Embryonic facial prominence (tissue), 1 donor: ENCODE data around the gene PRMT1.
"Not testable (repeated sequence)": the region's sequence is repeated elsewhere in the genome, so short reads cannot be mapped to it uniquely, and the experiment has no call there.

Experiments used
- DNase-seq: peaks from one replicate; pipeline ENCODE4 v3.0.0-alpha.2; 2016; ENCODE audit errors: extremely low spot score

The PRMT1 gene

DNA sequence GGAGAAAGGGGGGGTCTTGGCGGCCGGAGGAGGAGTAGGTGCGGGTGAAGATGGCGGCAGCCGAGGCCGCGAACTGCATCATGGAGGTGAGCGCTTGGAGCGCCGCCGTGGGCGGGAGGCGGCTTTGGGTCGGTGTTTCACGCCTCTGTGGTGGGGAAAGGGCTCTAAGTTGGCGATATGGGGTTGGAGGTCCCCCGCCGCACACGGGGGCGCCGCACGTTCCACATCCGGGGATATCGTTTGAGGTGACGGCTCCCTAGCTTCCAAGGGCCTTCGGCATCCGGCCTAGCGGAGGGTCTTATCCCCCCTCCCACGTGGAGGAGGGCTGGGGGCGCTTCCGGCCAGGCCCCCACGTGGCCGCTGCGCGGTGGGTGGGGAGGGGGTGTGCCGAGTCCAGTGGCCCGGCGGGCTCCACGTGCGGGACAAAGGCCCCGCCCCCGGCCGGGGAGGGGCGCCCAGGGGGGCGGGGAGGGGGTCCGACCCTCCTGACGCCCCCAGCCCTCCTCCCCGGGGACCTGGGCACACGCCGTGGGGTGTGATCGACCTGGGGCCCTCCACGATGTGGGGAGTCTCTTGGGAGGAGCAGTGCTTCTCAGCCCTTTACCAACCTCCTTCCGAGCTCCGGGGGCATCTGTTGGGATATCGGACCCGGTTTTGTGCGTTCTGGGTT, at the start of gene PRMT1:
PRMT1 (plus strand) TSS at position 41 of the 670 bp plus-strand sequence; CDS start at position 51, 10 bp downstream.
- peak; percentile 36 for DNase-seq

DNA sequence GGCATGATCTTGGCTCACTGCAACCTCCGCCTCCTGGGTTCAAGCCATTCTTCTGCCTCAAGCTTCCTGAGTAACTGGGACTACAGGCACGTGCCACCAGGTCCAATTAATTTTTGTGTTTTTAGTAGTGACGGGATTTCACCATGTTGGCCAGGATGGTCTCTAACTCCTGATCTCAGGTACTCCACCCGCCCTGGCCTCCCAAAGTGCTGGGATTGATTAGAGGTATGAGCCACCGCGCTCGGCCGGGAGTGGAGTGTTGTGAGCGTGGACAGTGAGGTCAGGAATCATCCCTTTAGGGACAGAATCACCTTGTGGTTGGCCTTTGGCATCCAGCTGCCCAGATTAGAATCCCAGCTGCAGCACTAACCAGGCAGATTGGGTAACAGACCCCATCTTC, 47.4 kb upstream of the PRMT1 start:
- DNase-seq, result no peak

DNA sequence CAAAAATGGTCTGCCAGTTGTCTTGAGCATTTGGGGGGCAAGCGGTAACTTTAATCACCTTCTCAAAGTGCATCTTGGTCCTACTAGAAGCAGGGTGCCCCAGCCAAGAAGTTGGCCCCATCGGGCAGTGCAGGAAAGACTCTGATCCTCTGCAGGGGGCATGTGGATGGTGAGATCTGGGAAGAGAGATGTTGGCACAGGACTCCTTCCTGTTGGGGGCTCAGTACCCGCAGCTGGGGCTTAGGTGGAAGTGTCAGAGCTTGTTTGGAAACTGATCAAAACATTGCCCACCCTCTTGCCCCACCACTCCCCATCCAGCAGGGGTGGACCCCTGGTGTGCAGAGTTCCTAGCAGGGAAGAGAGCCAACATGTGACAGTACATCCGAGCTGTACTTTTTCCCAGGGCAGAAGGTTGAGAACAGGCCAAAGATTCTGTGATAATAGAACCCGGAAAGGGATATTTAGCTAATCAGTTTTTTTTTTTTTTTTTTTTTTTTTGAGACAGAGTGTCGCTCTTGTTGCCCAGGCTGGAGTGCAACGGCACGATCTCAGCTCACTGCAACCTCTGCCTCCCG, 46.0 kb upstream of the PRMT1 start:
- no peak for DNase-seq

DNA sequence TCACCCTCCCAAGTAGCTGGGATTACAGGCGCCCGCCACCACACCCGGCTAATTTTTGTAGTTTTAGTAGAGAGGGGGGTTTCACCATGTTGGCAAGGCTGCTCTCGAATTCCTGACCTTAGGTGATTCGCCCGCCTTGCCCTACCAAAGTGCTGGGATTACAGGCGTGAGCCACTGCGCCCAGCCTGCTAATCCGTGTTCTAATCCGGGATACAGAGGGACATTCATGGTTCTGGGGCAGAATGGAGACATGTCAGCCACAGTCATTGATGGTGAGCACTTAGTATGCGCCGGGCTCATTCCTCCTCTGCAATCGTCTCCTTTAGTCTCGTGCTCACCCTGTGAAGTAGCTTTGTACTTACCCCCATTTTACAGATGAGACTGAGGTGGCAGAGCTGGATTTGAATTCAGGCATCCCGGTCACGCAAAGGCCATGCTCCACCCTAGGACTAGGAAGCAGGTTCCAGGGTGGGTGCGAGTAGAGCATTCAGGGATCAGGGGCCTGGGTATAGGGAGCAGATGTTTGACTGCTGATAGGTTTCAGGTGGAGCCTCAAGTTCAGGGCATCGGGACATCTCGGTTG, 45.4 kb upstream of the PRMT1 start:
- no peak for DNase-seq

DNA sequence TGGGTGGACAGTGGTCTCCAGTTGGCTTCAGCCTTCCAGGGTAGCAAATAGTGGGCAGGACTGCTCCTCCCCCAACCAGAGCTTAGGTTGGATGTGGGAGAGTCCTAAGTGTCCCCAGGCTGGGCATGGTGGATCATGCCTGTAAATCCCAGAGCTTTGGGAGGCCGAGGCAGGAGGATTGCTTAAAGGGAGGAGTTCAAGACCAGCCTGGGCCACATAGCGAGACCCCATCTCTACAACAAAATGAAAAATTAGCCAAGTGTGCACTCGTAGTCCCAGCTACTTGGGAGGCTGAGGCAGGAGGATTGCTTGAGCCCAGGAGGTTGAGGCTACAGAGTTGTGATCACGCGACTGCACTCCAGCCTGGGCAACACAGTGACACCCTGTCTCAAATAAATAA, 44.5 kb upstream of the PRMT1 start:
- DNase-seq, result no peak

DNA sequence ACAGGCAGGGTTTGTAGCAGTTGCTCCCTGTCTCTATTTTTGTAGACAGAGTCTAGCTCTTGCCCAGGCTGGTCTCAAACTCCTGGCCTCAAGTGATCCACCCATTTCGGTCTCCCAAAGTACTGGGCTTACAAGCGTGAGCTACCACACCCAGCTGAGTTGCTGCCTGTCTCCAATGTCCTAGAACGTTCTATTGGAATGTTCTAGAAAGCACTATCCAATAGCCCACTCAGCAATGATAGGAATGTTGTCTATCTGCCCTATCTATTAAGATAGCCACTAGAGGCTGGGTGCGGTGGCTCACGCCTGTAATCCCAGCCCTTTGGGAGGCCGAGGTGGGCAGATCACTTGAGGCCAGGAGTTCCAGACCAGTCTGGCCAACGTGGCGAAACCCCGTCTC, 43.8 kb upstream of the PRMT1 start:
- not testable (repeated sequence) for DNase-seq

DNA sequence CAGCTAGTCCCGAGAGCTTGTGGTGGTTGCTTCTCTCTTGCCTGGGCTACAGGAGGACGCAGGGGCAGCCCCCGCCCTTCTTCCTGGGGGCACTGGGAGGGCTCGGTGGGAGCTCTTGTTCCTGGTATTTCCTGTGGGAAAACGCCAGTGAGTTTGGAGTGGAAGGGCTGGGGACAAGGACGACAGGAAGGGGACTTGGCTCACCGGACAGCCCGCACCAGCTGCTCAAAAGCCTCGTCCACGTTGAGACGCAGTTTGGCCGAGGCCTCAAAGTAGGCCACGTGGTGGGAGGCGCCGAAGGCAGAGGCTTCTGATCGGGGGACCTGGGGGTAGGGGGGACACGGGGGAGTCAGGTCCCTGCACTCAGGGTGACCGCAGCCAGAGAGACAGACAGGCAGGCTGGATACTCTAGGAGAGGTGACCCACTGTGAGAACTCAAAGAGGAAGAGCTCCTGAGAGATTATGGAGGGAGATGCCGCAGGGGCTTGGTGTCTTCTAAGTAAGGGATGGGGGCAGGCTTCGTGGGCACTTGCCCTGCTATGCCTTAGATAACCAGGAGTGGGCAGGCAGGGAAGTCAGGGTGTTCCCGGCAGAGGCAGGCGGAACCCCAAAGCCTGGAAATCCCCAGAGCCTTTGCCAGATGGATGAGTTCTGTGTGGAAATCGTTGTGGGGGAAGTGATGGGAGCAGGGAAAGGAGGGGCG, 41.4 kb upstream of the PRMT1 start:
- DNase-seq, result no peak

DNA sequence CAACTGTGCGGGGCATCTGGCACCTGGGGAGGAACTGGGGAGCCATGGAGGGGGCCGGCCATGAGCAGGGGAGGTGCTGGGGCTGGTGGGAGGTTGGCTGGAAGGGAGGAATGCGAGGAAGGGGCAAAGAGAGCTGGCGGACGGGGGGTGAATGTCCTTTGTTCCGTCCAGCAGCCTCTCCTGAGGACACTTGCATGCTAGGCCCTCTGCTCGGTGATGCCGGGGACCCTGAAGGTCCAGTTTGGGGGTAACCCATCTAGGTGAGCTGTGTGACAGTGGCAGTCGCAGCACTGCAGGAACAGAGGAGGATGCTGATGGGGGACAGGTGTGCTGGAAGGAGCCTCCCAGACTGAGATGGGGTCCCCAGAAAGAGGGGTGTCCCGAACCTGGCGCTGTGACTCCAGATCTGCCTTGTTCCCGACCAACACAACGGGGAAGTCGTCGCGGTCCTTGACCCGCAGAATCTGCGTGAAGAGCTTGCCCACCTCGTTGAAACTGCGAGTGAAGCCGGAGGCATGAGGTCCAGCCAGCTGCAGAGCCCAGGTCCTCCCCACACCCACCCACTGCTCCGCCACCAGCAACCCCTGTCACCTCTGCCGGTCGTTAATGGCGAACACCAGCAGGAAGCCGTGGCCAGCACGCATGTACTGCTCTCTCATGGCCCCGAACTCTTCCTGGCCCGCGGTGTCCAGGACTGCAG, 40.7 kb upstream of the PRMT1 start:
- no peak for DNase-seq

DNA sequence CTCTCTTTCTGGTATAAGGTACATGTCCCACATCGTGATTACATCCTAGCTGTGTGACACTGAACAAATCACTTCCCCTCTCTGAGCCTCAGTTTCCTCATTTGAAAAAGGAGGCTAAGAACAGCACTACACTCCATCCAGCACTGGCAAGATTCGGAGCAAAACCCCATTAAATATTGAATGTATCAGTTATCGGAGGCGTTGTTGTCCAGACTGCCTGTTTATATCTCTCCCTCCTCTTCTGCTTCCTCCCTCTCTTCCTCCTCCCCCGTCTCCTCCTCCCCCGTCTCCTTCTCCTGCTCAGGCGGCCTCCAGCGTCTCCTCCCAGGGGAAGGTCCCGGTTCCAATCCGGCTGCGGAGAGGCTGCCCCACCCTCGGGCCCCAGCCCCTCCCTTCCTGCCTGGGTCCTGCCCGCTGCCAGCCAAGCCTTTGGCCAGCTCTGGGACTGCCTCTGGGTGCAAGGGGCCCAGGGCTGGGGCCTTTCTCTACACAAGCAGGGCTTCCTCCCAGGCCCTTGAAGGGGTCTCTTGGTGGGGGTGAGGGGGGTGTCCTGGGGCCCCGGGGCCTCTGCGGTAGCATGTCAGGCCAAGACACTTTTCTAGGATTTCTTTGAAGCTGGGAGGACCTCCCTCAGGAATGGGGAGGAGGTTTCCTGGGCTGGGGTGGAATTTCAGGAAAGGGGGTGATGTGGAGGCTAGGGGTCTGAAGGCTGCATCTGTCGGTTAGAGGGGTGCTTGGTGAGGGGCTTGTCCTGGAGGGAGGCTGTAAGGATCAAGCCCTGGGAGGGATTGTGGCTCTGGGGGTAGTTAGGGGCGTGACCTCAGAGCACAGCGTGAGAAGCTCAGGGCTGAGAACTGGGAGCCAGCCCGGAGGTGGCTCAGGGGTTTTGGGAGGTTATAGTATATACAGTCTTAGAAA, 39.0 kb upstream of the PRMT1 start:
- DNase-seq, result no peak

DNA sequence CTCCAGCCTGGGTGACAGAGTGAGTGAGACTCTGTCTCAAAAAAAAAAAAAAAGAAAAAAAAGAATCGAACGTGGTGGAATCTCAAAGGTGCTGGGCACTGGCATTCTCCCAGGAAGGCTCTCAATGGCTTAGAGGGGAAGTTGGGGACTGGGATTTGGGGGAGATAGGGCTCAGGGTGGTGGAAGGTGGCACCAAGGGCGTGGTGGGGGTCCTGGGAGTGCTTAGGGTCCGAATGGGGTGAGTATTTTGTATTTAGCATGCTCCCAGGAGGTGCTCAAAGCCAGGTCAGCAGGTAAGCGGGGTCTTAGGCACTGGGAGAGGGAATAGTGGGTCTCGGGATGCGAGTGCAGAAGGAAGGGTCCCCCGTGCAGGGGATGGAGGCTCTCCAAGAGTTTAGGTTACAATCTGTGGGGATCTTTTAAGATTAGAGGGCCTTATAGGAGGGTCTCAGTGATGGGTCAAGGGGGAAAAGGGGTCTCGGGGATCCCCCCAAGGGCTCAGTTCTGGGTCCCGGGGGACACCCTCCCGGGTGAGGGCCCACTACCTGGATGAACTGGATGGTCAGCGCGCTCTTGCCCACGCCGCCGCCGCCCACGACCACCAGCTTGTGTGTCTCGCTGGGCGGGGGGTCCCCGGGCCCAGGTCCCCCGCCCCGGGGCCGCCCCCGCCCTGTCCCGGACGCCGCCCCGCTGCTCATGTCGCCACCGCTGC, 37.5 kb upstream of the PRMT1 start:
- no peak for DNase-seq

DNA sequence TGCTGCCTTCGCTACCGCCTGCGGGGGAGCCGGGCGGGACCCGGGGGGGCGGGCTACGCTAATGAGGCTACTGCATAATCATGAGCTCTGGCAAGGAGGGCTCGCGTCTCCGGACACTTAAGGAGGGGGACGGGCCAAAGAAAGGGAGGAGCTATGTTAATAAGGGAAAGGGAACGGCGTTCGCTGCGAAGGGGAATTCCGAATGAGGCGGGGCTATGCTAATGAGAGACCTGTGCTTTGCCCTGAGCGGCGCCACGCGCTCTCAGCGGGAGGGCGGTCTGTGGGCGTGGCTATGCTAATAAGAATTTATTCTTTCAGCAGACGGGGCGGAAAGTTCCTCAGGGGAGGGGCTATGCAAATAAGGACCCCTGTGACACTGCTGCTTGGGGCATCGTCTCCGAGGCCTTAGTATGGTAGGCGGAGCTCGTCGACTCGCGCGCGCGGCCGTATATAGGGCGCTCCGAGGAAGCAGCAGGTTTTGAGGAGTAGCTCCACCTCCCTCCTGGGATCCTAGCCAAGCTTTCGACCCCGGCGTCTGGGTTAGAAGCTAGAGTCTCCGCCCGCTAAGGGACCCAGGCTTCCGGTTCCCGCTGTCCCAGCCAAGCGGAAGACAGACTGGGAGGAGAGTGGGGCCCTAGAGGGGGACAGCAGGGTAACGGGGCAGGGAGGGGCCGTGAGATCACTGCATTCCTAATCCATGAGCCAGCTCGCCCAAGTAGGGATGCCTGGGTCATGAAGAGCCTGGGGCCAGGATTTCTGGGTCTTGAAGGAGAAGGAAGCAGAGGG, 36.8 kb upstream of the PRMT1 start, which contains the start of gene RRAS:
RRAS (minus strand) TSS at position 31 of the 786 bp plus-strand sequence. CDS start 45 bp downstream, outside the sequence.
- DNase-seq, result peak; percentile 98

DNA sequence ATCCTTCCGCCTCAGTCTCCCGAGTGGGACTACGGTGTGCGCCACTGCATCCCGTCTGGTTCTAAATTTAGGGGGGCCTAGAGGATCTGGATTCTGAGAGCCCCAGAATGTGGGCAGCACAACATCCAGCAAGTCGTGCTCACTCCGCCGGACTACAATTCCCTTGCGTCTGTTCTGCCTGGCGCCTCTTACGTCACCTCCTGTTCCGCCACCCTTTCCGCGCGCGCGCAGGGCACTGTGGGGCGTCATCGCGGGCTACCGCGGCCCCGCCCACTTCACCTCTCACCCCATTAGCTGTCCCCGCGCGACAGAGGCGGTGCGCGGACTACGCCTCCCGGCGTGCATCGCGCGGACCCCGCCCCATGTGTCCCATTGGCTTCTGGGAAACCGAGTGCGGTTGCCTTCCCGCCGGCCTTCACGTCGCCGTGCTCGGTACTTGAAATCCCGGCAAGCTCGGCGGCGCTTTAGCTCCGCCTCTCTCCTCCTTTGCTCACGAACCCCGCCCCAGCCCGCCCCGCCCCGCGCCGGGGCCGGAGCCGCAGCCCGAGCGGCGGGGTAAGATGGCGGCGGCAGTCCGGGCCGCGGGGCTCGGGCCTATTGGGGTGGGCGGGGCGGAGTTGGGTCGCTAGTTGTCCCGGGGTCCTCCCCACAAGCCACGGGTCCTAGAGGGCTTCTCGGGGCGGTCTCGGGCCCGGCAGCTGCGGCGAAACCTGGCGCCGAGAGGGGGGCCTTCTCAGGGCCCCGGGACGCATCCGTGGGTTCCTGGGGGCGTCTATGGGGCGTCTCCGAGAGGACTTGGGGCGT, 35.2 kb upstream of the PRMT1 start, which contains the start of gene SCAF1:
SCAF1 (plus strand) TSS at position 522 of the 804 bp plus-strand sequence. CDS start 2,818 bp downstream, outside the sequence.
- DNase-seq, result peak; percentile 98

DNA sequence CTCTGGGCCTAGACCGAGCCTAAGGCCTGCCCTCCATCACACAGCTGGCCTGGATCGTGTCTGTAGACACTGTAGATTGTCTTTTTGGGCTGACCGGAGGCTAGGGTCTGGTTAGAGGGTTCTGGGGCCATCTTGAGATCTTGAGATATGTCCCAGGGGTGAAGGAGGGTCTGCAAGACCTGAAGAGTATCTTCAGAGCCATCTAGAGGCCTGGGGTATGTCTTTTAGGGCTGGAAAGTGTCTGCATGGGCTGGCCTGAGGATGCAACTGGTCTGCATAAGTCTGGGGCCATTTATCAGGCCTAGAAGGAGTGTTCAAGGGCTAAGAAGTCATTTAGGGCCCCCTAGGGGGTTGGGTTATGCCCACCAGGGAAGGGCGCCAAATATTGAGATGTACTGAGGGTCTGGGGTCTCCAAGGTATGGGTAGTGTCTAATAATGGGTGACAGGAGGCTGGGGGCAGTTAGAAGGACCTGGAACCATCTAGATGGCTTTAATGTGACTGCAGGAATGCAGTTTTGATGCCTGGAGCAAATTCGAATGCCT, 34.5 kb upstream of the PRMT1 start:
- DNase-seq, result no peak

DNA sequence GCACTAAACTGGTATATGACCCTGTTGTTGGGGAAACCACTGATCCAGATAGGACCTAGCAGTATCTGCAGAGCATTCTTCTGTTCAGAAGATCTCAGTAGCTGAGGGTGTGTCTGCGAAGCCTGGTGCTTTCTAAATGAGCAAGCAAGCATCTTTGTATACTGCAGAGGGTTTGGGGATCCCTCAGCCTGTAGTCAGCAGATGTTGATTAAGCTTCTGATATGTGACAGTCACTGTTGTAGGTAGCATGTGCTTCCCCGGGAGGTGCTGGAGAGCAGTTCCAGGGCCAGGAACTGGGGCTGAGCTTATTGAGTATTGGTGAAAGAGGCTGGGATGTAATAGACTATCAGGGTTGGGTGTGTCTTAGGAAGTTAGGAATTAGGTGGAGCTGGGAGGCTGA, 33.6 kb upstream of the PRMT1 start:
- DNase-seq, result no peak

DNA sequence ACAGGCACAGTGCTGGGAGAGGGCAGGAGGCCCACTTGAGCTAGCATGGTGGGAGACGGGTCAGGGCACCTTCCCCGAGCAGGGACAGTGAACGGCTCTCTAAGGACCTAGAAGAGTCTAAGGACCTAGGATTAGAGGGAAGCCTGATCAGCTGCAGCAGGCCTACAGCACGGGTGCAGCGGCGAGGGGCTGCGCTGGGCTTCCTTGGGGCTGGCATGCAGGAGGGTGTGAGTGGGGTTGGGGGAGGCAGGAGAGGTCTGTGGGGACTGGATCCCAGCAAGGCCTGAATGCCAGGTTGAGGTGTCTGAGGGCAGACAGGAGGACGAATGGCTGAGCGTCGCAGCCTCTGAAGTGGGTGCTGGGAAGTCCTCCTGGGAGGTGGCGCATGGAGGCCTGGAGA, 31.5 kb upstream of the PRMT1 start:
- DNase-seq, result no peak

DNA sequence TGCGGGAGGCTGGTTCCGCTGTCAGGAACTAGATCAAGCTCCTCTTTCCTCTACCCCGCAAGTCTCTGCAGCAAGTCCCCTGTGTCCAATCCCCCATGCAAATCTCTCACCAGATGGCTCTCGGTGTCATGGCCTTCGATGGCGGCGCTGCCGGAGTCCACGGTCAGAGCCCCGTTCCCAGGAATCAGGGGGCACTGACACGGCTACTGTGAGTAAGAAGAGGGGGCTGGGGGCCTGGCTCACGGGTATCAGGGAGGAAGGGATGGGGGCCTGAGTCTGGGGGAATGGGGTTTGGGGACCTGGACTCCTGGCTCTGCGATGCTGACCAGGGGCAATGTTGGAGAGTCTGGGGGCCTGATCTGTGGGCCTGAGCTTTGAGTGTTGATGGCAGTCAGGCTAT, 31.1 kb upstream of the PRMT1 start:
- no peak for DNase-seq

DNA sequence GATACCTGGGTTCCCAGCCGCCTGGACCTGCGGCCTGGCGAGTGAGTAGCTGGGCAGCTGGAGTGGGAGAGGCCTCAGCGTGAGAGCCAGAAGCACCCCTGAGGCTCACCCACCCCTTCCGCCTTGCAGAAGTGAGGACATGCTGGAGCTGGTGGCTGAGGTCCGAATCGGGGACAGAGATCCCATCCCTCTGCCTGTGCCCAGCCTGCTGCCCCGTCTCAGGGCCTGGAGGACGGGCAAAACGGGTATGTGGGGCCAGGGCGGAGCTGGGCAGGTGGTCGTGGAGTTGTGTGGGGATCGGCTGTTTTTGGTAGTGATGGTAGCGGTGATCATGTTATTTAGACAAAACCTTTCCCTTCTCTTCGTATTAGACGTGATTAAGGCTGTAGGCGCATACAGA, 30.5 kb upstream of the PRMT1 start:
- no peak for DNase-seq
